Mesendoderm (in vitro differentiated cells): Measurements from ENCODE around the gene ISX.

Experiments used
- DNase-seq: peaks from one replicate; pipeline ENCODE4 v3.0.0; 2013
- H2AK5ac ChIP-seq: 2 replicates; pipeline ENCODE4 v1.6.1; 2013; ENCODE audit warnings: low read length, inconsistent platforms
- H2BK120ac ChIP-seq: 2 replicates; pipeline ENCODE4 v1.6.1; 2013; ENCODE audit warnings: low read depth, mild to moderate bottlenecking, low read length, moderate library complexity, mixed read lengths
- H2BK15ac ChIP-seq: replicated peaks from 2 replicates; pipeline ENCODE4 v1.6.1; 2013; ENCODE audit warnings: low read depth, mild to moderate bottlenecking, moderate library complexity
- H2BK5ac ChIP-seq: 2 replicates; pipeline ENCODE4 v1.6.1; 2013; ENCODE audit warnings: low read length, inconsistent platforms
- H3K18ac ChIP-seq: 2 replicates; pipeline ENCODE4 v1.6.1; 2013; ENCODE audit warnings: mild to moderate bottlenecking, low read length, mixed read lengths
- H3K23ac ChIP-seq: one replicate; pipeline ENCODE4 v1.6.1; 2013; ENCODE audit warnings: low read length
- H3K27ac ChIP-seq: 2 replicates; pipeline ENCODE4 v1.5.1; 2013; ENCODE audit warnings: low read depth, mild to moderate bottlenecking, inconsistent platforms, low read length, moderate library complexity
- H3K27me3 ChIP-seq: 2 replicates; pipeline ENCODE4 v1.6.1; 2013; ENCODE audit warnings: low read length, control low read depth, mild to moderate bottlenecking, inconsistent platforms; ENCODE audit not compliant: insufficient read depth, poor library complexity
- H3K36me3 ChIP-seq: 2 replicates; pipeline ENCODE4 v1.6.1; 2013; ENCODE audit warnings: low read length, inconsistent platforms; ENCODE audit not compliant: control insufficient read depth, insufficient read depth
- H3K4ac ChIP-seq: one replicate; pipeline ENCODE4 v1.6.1; 2013; ENCODE audit warnings: low read depth, mild to moderate bottlenecking, low read length, moderate library complexity
- H3K4me1 ChIP-seq: 2 replicates; pipeline ENCODE4 v1.6.1; 2013; ENCODE audit warnings: low read depth, low read length, inconsistent platforms; ENCODE audit not compliant: control insufficient read depth
- H3K4me2 ChIP-seq: 2 replicates; pipeline ENCODE4 v1.6.1; 2013; ENCODE audit warnings: low read length
- H3K4me3 ChIP-seq: 2 replicates; pipeline ENCODE4 v1.5.1; 2013; ENCODE audit warnings: mild to moderate bottlenecking, low read length
- H3K56ac ChIP-seq: one replicate; pipeline ENCODE4 v1.6.1; 2013; ENCODE audit warnings: low read length
- H3K79me1 ChIP-seq: 2 replicates; pipeline ENCODE4 v1.6.1; 2013; ENCODE audit warnings: low read length, inconsistent platforms
- H3K79me2 ChIP-seq: 2 replicates; pipeline ENCODE4 v1.6.1; 2013; ENCODE audit warnings: mild to moderate bottlenecking, low read length; ENCODE audit not compliant: control insufficient read depth, insufficient read depth
- H3K9ac ChIP-seq: 2 replicates; pipeline ENCODE4 v1.6.1; 2013; ENCODE audit warnings: low read length, inconsistent platforms
- H4K5ac ChIP-seq: one replicate; pipeline ENCODE4 v1.6.1; 2013; ENCODE audit warnings: low read length
- H4K8ac ChIP-seq: one replicate; pipeline ENCODE4 v1.6.1; 2013; ENCODE audit warnings: low read depth, mild to moderate bottlenecking, control low read depth, low read length, moderate library complexity
- WGBS: extraction: QIAGEN DNeasy Blood & Tissue Kit; methylation state at CpG from one replicate; pipeline ENCODE4 v1.1.7; 2013; ENCODE audit warnings: low lambda C conversion rate, missing lambda C conversion rate; ENCODE audit not compliant: insufficient coverage; ENCODE audit errors: extremely low coverage; 5-methylcytosine and 5-hydroxymethylcytosine counted together

The ISX gene

DNA sequence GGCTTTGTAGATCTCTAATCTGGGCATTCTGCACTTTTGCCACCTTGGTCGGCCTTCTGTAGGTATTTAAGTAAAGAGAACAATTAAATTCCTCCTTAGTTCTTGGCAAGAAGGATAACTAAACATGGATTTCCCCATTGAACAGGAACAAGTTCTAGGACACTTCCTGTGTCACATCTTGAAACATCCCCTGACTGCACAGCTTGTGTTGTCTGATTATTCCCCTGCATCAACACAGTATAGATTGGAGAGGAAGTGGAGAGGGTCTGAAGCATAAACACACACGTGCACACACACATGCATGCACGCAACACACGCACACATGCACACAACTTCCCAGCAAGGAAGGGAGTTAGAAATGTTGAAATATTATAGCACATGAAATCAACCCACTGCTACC lies 8.6 kb downstream of the ISX start:
- Histone ChIP-seq H3K23ac (no peak overlapping the region), H4K8ac (no peak overlapping the region), H2AK5ac (no peak overlapping the region), H3K4me2 (no peak overlapping the region), H2BK15ac (no peak overlapping the region), H3K4ac (no peak overlapping the region), H3K36me3 (no peaks in the 10 kb centered on the region), H3K27ac (no peak overlapping the region), H3K79me1 (no peaks in the 10 kb centered on the region), H3K18ac (no peak overlapping the region), H2BK5ac (no peak overlapping the region), H4K5ac (no peak overlapping the region), H3K27me3 (no peaks in the 10 kb centered on the region), H2BK120ac (no peak overlapping the region), H3K4me1 (no peaks in the 10 kb centered on the region), H3K9ac (no peak overlapping the region), H3K79me2 (no peaks in the 10 kb centered on the region), H3K4me3 (no peak overlapping the region), H3K56ac (no peak overlapping the region)
- DNase-seq = no peak
- WGBS = no CpG with 5 or more reads among the region's 4 CpGs

DNA sequence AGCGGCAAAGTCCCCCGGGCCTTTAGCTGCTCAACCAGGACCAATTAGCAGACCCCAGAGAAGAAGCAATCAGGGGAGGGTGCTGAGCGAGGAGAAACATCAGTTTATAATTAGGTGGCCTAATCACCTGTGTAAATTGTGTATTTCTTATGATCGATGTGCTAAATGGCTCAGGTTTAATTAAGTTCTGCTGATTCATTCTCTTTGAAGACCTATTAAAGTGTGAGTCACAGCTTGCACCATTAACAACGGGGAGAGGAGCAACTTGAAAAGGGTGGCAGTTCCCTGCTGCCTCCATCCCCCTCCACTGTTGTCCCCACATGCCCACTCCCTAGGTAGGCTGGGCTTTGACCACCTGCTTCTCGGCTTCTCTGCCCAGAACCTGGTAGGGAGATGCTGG lies 10.7 kb downstream of the ISX start:
- no peak overlapping the region for H3K9ac ChIP-seq
- no peak overlapping the region for H2AK5ac ChIP-seq
- DNase-seq = no peak
- H4K5ac ChIP-seq = no peak overlapping the region
- H2BK5ac ChIP-seq = no peak overlapping the region
- no peak overlapping the region for H2BK15ac ChIP-seq
- H2BK120ac ChIP-seq = no peak overlapping the region
- H3K4me1 ChIP-seq = no peaks in the 10 kb centered on the region
- no peaks in the 10 kb centered on the region for H3K36me3 ChIP-seq
- H3K56ac ChIP-seq = no peak overlapping the region
- H3K27me3 ChIP-seq = no peaks in the 10 kb centered on the region
- WGBS = no CpG with 5 or more reads among the region's 6 CpGs
- no peak overlapping the region for H3K4me2 ChIP-seq
- H3K4ac ChIP-seq = no peak overlapping the region
- H4K8ac ChIP-seq = no peak overlapping the region
- H3K18ac ChIP-seq = no peak overlapping the region
- no peak overlapping the region for H3K4me3 ChIP-seq
- H3K79me1 ChIP-seq = no peaks in the 10 kb centered on the region
- no peak overlapping the region for H3K23ac ChIP-seq
- H3K27ac ChIP-seq = no peak overlapping the region
- H3K79me2 ChIP-seq = no peaks in the 10 kb centered on the region

- H3K9ac ChIP-seq = no peak overlapping the region
- no peaks in the 10 kb centered on the region for H3K79me2 ChIP-seq
- no peak overlapping the region for H3K27ac ChIP-seq
- H4K8ac ChIP-seq = no peak overlapping the region
- H2BK120ac ChIP-seq = no peak overlapping the region
- H3K79me1 ChIP-seq = no peaks in the 10 kb centered on the region
- no peak for DNase-seq
- H3K4me3 ChIP-seq = no peak overlapping the region
- H2AK5ac ChIP-seq = no peak overlapping the region
- H4K5ac ChIP-seq = no peak overlapping the region
- no peak overlapping the region for H3K56ac ChIP-seq
- H3K27me3 ChIP-seq = no peaks in the 10 kb centered on the region
- no peak overlapping the region for H3K4me2 ChIP-seq
- no peak overlapping the region for H3K23ac ChIP-seq
- H3K36me3 ChIP-seq = no peaks in the 10 kb centered on the region
- no peak overlapping the region for H2BK15ac ChIP-seq
- no peak overlapping the region for H3K18ac ChIP-seq
- no peak overlapping the region for H3K4ac ChIP-seq
- no peaks in the 10 kb centered on the region for H3K4me1 ChIP-seq
- WGBS = no CpG with 5 or more reads among the region's 3 CpGs
- H2BK5ac ChIP-seq = no peak overlapping the region
These were observed 19.7 kb downstream of the ISX start for GRCh38 chr22:35085621-35086020.

- H3K4me3 ChIP-seq = no peak overlapping the region
- no peak for DNase-seq
- H2AK5ac ChIP-seq = no peak overlapping the region
- no peaks in the 10 kb centered on the region for H3K79me2 ChIP-seq
- no peaks in the 10 kb centered on the region for H3K36me3 ChIP-seq
- H3K18ac ChIP-seq = no peak overlapping the region
- no peak overlapping the region for H3K4ac ChIP-seq
- H4K5ac ChIP-seq = no peak overlapping the region
- H2BK120ac ChIP-seq = no peak overlapping the region
- no peaks in the 10 kb centered on the region for H3K79me1 ChIP-seq
- H3K4me1 ChIP-seq = no peaks in the 10 kb centered on the region
- no peaks in the 10 kb centered on the region for H3K27me3 ChIP-seq
- WGBS = no CpG with 5 or more reads among the region's 1 CpG
- H3K9ac ChIP-seq = no peak overlapping the region
- no peak overlapping the region for H2BK5ac ChIP-seq
- H2BK15ac ChIP-seq = no peak overlapping the region
- no peak overlapping the region for H3K56ac ChIP-seq
- no peak overlapping the region for H3K27ac ChIP-seq
- no peak overlapping the region for H3K23ac ChIP-seq
- H4K8ac ChIP-seq = no peak overlapping the region
- no peak overlapping the region for H3K4me2 ChIP-seq
These were observed 23.2 kb downstream of the ISX start for GRCh38 chr22:35089139-35089538.

DNA sequence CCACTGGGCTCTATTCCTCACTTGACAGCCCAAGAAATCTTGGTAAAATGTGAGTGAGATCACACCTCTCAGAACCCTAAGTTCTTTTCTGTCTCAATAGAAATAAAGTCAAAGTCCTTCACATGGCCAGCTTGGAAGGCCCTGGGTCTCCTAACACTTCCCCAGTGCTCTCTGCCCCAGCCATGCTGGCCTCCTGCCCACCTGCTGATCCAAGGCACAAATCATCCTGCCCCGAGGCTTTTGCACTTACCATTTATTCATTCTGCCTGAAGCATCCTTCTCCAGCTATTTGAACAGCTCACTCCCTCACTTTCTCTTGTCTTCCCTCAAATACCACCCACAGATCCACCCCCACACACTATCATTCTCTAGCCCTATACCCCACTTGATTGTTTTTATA lies 26.4 kb downstream of the ISX start:
- no peak for DNase-seq
- no peaks in the 10 kb centered on the region for H3K27me3 ChIP-seq
- no peak overlapping the region for H3K56ac ChIP-seq
- no peak overlapping the region for H4K8ac ChIP-seq
- no peak overlapping the region for H3K4me2 ChIP-seq
- no CpG with 5 or more reads among the region's 1 CpG for whole genome bisulfite sequencing
- no peak overlapping the region for H2BK15ac ChIP-seq
- no peaks in the 10 kb centered on the region for H3K79me1 ChIP-seq
- no peak overlapping the region for H3K18ac ChIP-seq
- no peak overlapping the region for H4K5ac ChIP-seq
- H3K27ac ChIP-seq = no peak overlapping the region
- H3K79me2 ChIP-seq = no peaks in the 10 kb centered on the region
- no peak overlapping the region for H2BK120ac ChIP-seq
- H3K9ac ChIP-seq = no peak overlapping the region
- no peak overlapping the region for H2AK5ac ChIP-seq
- H3K36me3 ChIP-seq = no peaks in the 10 kb centered on the region
- no peak overlapping the region for H3K4me3 ChIP-seq
- no peak overlapping the region for H2BK5ac ChIP-seq
- no peaks in the 10 kb centered on the region for H3K4me1 ChIP-seq
- H3K4ac ChIP-seq = no peak overlapping the region
- H3K23ac ChIP-seq = no peak overlapping the region

GRCh38 chr22:35098921-35099320 lies 33.0 kb downstream of the ISX start:
- H3K18ac ChIP-seq = no peak overlapping the region
- no peak overlapping the region for H2BK15ac ChIP-seq
- no peak overlapping the region for H3K4me2 ChIP-seq
- H3K23ac ChIP-seq = no peak overlapping the region
- H3K56ac ChIP-seq = no peak overlapping the region
- DNase-seq = no peak
- no peak overlapping the region for H3K4me3 ChIP-seq
- H2BK120ac ChIP-seq = no peak overlapping the region
- no peaks in the 10 kb centered on the region for H3K79me1 ChIP-seq
- H2BK5ac ChIP-seq = no peak overlapping the region
- no peak overlapping the region for H4K8ac ChIP-seq
- no peaks in the 10 kb centered on the region for H3K4me1 ChIP-seq
- no peak overlapping the region for H3K27ac ChIP-seq
- no peaks in the 10 kb centered on the region for H3K36me3 ChIP-seq
- no CpG with 5 or more reads among the region's 3 CpGs for WGBS
- no peak overlapping the region for H4K5ac ChIP-seq
- H2AK5ac ChIP-seq = no peak overlapping the region
- H3K27me3 ChIP-seq = no peaks in the 10 kb centered on the region
- no peak overlapping the region for H3K4ac ChIP-seq
- H3K9ac ChIP-seq = no peak overlapping the region
- no peaks in the 10 kb centered on the region for H3K79me2 ChIP-seq
